Hematopoietic multipotent progenitor cell treated with erythropoietin and hydrocortisone succinate and interleukin-3 and kit ligand, for 15 days (in vitro differentiated cells): Measurements from ENCODE around the gene GATC.
A peak's percentile ranks its signal among the peaks of the same experiment; 100 is the strongest.

Source experiments
- DNase-seq: peaks from one replicate; pipeline ENCODE4 v3.0.0-alpha.2; 2015; ENCODE audit warnings: low spot score

Gene GATC

DNA sequence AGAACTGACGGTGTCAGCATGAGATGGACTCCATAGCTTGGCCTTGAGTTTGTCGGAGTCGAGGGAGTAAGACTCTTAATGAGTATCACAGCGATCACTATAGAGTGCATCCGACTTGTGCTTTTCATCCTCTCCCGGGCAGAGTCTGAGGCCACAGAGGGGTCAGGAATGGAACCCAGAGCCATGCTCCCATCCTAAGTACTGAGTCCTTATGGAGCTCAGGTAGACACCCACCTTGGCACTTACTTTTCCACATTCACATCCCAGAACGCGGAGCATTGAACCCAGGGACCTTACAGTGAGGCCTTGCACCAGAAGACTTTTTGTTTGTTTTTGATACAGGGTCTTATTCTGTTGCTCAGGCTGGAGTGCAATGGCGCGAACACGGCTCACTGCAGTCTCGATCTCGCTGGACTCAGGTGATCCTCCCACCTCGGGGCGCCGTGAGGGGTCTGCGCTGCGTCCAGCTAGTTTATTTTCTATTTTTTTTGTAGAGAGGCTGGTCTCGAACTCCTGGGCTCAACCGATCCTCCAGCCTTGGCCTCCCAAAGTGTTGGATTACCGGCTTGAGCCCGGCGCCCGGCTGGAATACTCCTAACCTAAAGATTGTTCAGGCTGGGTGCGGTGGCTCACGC, 24.0 kb downstream of the GATC start:
- DNase-seq, result no peak

DNA sequence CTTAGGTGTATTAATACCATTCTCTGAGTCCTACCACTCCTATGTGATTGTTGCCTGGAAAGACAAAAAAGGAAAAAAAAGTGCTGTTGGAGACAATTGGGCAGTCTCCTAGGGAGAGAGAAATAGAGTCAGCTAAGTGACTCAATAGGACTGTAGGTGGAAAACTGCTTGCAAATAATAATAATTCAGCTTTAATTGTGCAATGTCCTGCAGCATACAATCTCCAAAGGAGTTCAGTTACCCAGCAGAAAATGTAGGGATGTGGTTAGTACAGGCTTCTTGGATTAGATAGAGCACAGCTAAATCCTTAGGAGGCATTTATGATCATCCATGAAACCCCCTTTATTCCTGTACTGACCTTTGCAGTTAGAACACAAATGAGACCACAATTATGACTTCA, 26.3 kb downstream of the GATC start:
- no peak for DNase-seq

DNA sequence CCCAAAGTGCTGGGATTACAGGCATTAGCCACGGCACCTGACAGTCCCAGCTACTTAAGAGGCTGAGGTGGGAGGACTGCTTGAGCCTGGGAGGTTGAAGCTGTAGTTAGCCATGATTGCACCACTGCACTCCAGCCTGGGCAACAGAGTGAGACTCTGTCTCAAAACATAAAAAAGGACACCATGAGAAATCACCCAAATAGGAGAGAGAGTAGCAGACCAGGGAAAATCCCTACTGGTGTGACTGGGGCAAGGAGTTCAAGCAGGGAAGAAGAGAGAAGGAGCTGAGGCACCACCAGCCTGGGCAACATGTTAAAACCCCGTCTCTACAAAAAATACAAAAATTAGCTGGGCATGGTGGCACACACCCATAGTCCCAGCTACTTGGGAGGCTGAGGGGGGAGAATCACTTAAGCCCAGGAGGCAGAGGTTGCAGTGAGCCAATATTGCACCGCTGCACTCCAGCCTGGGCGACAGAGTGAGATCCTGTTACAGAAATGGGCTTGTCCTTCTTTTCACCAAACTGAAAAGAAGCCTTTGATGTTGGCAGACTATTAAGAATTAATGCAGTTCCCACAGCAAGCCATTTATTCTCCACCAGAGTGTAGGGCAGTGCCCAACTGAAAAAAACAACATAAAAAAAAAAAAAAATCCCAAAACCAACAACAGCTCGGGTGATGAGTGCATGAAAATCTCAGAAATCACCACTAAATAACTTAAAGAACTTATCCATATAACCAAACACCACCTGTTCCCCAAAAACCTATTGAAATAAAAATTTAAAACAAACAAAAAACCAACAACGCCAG, 27.8 kb downstream of the GATC start:
- no peak for DNase-seq

GRCh38 chr12:120474616-120474960, 28.3 kb downstream of the GATC start:
- no peak for DNase-seq

GRCh38 chr12:120475643-120476042, 29.4 kb downstream of the GATC start:
- DNase-seq, result no peak

GRCh38 chr12:120479458-120479857, 33.2 kb downstream of the GATC start:
- no peak for DNase-seq

DNA sequence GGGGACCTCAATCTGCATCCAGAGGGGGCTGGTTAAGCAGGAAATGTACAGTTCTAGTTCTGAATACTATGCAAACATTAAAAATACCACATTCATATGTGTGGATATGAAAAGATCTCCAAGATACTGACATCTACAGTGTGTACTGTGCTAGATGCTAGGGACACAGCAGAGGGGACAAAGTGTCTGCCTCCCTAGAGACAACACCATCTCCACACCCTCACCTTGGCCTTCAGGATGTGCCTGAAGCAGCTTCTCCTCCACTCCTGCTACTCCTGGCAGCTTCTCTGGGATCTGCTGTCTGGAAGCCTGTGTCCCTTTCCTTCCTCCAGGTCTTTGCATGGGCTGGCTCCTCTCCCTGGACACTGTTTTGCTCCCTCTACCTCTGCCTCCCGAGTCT, 34.0 kb downstream of the GATC start:
- DNase-seq, result no peak

DNA sequence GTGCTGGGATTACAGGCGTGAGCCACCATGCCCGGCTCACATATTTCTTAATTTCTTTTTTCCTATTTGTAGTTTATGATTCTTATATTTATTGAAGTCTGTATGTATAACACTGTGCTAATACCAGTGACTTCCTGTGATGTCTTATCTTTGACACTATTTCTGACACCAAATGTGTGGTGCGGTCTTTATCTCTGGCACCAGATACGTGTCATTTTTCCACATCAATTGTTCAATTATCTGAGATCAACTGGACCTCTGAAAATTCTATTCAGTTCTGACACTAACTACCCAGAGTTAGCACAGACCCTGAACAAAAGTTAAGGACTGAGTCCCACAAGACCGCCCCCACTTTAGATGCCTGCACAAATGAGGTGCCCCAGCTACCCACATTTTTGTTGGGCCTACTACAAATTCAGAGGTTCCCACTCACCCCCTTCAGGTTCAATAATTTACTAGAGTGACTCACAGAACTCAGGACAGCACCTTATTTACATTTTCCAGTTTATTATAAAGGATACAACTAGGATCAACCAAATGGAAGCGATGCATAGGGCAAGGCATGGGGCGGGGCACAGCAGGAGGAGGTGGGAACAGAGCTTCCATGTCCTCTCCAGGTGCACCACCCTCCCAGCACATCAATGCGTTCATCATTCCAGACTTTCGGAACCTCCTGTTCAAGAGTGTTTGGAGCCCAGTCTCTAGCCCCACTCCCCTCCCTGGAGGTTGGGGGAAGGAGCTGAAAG, 35.0 kb downstream of the GATC start:
- DNase-seq, result no peak

DNA sequence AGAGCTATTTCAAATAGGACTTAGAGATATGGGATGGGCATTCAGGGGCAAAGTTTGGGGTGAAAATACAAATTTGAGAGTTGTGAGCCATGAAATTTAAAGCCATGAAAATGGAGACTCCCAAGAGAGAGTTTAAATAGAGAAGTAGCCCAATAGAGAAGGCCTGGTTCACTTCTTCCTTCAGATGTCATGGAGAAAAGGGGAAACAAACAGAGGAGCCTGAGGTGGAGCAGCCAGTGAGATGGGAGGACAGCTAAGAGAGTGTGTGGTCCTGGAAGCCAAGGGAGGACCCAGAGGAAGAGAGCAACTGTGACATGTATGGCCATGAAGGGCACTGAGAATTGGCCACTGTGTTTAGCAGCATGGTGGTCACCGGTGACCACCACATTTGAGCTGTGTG, 37.4 kb downstream of the GATC start:
- no peak for DNase-seq

DNA sequence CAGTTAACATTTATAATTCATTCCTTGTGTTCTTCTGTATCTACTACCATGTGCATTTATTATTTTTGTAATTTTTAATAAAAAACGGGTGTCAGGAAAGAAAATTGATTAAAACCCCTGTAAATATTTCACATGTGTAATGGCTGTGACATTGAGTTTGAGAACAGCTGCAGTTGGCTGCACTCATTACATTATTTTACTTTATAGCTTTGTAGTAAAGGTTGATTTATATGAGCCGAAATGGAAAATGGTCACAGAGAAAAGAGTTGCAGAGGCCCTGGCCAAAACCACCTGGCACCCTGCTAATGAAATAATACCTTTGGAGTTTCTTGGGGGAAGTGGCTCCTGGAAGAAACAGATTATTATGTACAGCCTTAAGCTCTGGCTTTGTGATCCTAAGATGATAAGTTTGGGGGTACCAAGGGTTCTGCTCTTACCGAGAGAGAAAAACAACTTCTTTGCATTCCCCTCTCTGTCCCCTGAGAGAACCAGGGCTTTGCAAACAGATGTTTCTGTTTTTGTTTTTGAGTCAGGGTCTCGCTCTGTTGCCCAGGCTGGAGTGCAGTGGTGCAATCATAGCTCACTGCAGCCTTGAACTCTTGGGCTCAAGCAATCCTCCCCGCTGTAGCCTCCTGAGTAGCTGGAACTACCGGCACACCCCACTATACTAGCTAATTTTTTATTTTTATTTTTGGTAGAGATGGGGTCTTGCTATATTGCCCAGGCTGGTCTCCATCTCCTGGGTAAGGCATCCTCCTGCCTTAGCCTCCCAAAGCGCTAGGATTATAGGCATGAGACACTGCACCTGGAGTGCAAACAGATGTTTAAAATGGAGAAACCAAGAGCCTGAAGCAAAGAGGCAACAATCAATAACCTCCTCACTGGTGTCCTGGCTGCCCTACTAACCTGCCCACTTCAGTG, 40.0 kb downstream of the GATC start:
- DNase-seq, result no peak

- peak; percentile 53 for DNase-seq
Measured at GRCh38 chr12:120487552-120487951, 41.3 kb downstream of the GATC start.

DNA sequence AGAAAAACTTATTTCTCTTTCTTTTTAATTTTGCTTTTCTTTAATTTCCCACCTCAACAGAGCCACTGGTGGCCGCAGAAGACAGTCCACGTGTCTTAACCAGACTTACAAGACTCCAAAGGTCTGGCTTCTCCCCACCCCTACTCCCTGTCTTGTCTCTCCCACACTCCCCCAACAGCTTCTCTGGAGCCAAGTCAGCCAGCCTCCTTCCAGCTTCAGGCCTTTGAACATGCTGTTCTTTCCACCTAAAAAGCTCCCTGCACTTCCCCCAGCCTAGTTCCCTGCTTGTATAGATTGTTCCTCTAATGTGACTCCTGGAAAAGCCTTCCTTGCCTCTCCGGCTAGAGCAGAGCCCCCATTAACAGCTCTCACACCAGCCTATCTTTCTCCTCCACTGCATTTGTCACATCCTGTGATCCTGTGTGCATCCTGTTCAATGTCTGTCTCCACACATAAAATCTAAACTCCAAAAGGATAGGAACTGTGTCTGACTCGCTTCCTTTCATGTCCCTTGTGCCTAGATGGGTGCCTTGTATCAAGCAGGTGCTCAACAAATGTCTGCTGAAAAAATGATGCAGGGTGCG, 41.9 kb downstream of the GATC start:
- DNase-seq, result no peak

DNA sequence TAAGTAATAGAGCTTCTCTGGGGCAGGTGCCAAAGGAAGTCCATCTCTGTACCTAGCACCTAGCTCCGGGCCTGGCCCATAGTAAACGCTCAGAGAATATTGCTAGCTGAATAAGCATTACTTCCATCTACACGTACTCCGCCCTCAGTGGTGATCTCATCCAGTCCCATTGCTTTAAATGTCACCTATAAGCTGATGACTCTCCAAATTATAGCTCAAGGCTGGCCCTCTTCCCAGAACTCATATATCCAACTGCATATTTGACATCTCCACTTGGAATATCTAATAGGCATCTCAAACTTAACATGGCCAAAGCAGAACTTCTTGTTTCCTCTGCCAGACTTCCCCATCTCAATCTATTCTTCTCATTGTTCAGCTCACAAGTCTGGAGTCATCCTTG, 42.8 kb downstream of the GATC start:
- DNase-seq, result no peak

- DNase-seq, result no peak
Measured at GRCh38 chr12:120490325-120490724, 44.1 kb downstream of the GATC start.

DNA sequence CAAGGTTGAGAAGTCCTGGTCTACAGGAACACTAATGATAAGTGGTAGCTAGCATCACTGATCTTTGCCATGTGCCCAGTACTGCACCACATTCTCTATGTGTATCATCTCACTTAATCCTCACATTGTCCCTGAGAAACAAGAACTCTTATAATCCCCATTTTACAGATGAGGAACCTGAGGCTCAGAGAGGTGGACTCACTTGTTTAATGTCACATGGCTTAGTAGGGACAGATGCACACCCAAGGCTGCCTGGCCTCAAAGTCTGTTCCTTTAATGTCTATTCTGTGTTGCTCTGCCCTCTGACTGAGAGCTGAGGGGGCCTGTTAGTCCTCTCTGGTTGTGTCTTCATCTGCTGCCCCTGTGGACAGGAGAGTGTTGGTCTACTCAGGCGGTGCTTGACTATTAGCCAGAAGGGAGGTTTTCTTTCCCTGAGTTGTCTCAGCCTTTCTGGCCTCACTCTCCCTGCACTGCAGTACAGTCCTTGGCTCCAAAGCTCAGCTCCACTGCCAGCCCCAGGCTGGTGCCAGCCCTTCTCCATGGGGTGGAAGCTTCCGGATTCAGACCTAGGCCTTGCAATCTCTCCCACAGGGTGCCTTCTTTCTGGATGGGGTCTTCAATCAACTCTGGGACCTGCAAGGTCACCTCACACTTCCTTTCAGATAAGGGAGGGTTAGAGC, 44.7 kb downstream of the GATC start:
- DNase-seq, result no peak

- no peak for DNase-seq
Measured at GRCh38 chr12:120495186-120495730, 49.0 kb downstream of the GATC start.

DNA sequence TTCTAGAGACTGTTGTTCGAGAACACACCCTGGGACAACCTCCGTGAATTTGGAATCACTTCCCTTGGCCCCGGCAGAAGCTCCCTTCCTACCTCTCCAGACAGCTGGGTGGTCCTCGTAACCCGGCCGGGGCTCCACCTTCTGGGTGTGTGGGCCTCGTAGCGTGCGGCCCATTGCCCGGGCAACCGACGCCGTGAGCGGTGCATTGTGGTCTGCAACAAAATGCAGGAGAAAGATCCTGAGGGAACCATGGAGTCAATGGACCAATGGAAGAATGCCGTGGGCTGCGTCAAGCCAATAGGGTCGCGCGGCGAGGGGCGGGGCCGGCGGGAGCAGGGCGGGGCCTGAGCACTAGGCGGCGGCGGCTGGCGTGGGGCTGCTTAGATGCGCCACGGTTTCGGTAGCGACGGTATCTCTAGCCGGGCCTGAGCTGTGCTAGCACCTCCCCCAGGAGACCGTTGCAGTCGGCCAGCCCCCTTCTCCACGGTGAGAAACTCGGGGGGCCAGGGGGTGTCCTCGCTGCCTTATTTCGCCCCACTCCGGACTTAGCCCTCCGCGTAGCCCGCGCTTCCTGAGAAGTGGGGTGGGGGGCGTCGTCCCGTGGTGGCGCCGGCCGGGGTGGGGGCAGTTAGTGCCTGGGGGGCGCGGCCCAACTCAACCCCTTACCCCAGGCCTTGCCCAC, 49.6 kb downstream of the GATC start, which contains the start of gene DYNLL1:
Gene DYNLL1 (plus strand): TSS at position 383 of the 682 bp plus-strand sequence. CDS start 309 bp downstream, outside the sequence.
- DNase-seq, result peak; percentile 95

GRCh38 chr12:120496413-120497340, 50.4 kb downstream of the GATC start:
- DNase-seq, result peak; percentile 54
